IPS-NIHi7 (cell line): ENCODE data around the gene KANSL1.

Experiments
- DNase-seq: peaks from one replicate; pipeline ENCODE4 v3.0.0; 2012; ENCODE audit warnings: mixed read lengths; ENCODE audit errors: extremely low spot score

The KANSL1 gene

GRCh38 chr17:46042925-46043324 lies 150.3 kb downstream of the KANSL1 start:
- DNase-seq = no peak

- no peak for DNase-seq
Observed at GRCh38 chr17:46042246-46042645, 151.0 kb downstream of the KANSL1 start.

- DNase-seq = no peak
Observed at GRCh38 chr17:46039592-46040186, 153.5 kb downstream of the KANSL1 start.

GRCh38 chr17:46038937-46039336 lies 154.3 kb downstream of the KANSL1 start:
- DNase-seq = no peak

- no peak for DNase-seq
Observed at GRCh38 chr17:46038414-46038813, 154.8 kb downstream of the KANSL1 start.

- DNase-seq = no peak
Observed at GRCh38 chr17:46037722-46038255, 155.4 kb downstream of the KANSL1 start.

GRCh38 chr17:46036491-46036890 lies 156.7 kb downstream of the KANSL1 start:
- DNase-seq = no peak

- DNase-seq = no peak
Observed at GRCh38 chr17:46035112-46035818, 158.0 kb downstream of the KANSL1 start.

- no peak for DNase-seq
Observed at GRCh38 chr17:46033392-46033791, 159.8 kb downstream of the KANSL1 start.

GRCh38 chr17:46032909-46033308 lies 160.3 kb downstream of the KANSL1 start:
- DNase-seq = no peak

- DNase-seq = no peak
Observed at GRCh38 chr17:46031920-46032319, 161.3 kb downstream of the KANSL1 start.

GRCh38 chr17:46031440-46031839 lies 161.8 kb downstream of the KANSL1 start:
- no peak for DNase-seq

GRCh38 chr17:46030752-46031151 lies 162.5 kb downstream of the KANSL1 start:
- DNase-seq = no peak

GRCh38 chr17:46029627-46030026 lies 163.6 kb downstream of the KANSL1 start:
- no peak for DNase-seq

GRCh38 chr17:46028981-46029565 lies 164.2 kb downstream of the KANSL1 start:
- DNase-seq = no peak

- no peak for DNase-seq
Observed at GRCh38 chr17:46028374-46028773, 164.9 kb downstream of the KANSL1 start.

- no peak for DNase-seq
Observed at GRCh38 chr17:46027976-46028325, 165.3 kb downstream of the KANSL1 start.

GRCh38 chr17:46027048-46027975 lies 165.9 kb downstream of the KANSL1 start:
- no peak for DNase-seq

GRCh38 chr17:46026166-46027047 lies 166.8 kb downstream of the KANSL1 start:
- DNase-seq = peak; percentile 45

GRCh38 chr17:46025510-46026165 lies 167.6 kb downstream of the KANSL1 start:
- DNase-seq = no peak
